ENCODE data around the gene NFIA. TPM values are rescaled to one million over a fixed set of nuclear protein-coding genes. Genes with fewer than 3 reads are reported as not detected.

NFIA gene
- total and polyA plus RNA-seq, 2 donors: 18.1 to 105 TPM

DNA sequence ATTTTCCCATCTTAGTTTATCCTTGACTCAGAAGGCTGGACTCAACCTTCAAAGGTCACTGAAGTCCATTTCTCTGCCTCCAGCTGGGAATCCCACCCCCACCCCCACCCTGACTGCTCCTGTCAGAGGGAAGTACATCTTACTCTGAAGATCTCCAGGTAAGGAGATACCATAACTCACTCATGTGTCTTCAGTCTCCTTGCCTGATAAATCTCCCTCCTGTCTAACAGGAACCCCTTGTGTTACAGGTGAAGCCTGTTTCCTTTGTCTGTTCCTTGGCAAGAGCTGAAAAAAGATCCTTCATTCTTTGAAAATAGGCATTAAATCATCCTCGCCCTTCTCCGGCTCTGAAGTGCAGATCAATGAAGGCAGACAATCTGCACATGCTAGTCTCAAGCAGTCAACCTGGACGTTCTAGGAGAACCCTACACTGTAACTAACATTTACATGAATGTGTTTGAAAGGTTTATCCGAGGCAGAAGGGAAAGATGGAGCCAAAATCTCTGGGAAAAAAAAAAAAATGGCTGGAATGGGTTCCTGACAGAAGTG, 392.0 kb downstream of the NFIA start:
- H3K4me3 ChIP-seq (ENCODE audit: low read depth, low read length): no peak overlapping the region
- no peaks in the 10 kb centered on the region for H3K4me1 ChIP-seq (ENCODE audit: insufficient read depth)
- DNase-seq (ENCODE audit: extremely low spot score): no peak
- H3K27ac ChIP-seq (ENCODE audit: low read depth): no peak overlapping the region
- H3K36me3 ChIP-seq (ENCODE audit: insufficient read depth): no peaks in the 10 kb centered on the region
- WGBS: 83% methylated on average over 4 of the region's 4 CpGs

DNA sequence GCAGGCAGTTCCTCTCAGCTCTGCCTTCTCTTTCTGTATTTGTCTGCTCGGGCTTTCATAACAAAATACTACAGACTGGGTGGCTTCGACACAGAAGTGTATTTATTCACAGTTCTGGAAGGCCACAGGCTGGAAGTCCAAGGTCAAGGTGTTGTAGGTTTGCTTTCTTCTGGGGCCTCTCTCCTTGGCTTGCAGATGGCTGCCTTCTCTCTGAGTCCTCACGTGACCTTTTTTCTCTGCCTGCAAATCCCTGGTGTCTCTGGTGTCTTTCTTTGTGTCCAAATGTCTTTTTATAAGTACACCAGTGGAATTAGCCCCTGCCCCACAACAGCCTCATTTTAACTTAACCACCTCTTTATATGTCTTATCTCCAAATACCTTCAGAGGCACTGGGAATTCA, 392.6 kb downstream of the NFIA start:
- no peak for DNase-seq (ENCODE audit: extremely low spot score)
- H3K4me1 ChIP-seq (ENCODE audit: insufficient read depth): no peaks in the 10 kb centered on the region
- WGBS: 89% methylated on average over 3 of the region's 3 CpGs
- no peak overlapping the region for H3K27ac ChIP-seq (ENCODE audit: low read depth)
- no peaks in the 10 kb centered on the region for H3K36me3 ChIP-seq (ENCODE audit: insufficient read depth)
- no peak overlapping the region for H3K4me3 ChIP-seq (ENCODE audit: low read depth, low read length)

DNA sequence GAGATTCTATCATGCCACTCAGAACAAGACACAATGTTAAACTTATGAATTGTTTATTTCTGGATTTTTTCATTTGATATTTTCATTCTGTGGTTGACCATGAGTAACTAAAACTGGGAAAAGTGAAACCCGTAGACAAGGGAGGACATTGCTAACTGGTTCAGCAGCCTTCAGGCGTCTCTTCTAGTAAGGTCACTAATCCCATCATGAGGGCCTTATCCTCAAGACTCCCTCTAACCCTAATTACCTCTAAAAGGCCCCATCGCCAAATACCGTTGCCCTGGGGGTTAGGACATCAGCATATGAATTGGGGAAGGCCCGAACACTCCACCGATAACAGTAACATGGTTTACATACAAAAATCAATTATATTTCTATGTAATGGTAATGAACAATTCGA, 394.9 kb downstream of the NFIA start:
- no peak overlapping the region for H3K27ac ChIP-seq (ENCODE audit: low read depth)
- no peak overlapping the region for H3K4me3 ChIP-seq (ENCODE audit: low read depth, low read length)
- no peaks in the 10 kb centered on the region for H3K36me3 ChIP-seq (ENCODE audit: insufficient read depth)
- no peaks in the 10 kb centered on the region for H3K4me1 ChIP-seq (ENCODE audit: insufficient read depth)
- 85% methylated on average over 7 of the region's 7 CpGs for WGBS
- DNase-seq (ENCODE audit: extremely low spot score): no peak

DNA sequence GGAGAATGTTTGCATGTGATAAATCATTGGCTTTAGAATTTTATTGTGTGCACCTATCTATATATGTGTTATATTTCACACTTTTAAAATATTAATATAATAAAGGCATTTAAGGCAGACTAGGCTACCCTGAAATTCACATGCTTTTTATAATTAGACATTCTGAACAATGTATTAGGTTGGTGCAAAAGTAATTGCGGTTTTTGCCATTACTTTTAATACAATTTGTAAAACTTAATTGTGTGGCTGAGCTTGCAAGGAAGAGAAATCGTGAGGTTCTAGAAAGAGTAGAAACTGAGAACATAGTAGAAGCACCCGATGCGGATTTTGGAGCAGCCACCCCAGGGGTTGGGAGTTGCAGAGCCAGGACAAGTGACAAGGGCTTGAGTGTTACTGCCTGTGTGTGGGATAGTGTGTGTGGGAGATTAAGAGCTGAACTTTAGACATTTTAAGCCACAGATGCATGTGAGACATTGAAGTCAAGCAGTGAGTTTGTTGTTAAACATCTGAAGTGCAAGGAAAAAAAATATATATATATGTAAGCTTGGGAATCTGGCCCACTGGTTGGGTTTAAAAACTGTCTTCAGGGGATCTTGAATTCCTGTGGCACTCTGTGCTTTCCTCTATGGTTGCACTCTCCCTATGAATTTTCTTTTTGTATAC, 398.0 kb downstream of the NFIA start:
- Histone ChIP-seq H3K4me1 (ENCODE audit: insufficient read depth) (no peaks in the 10 kb centered on the region), H3K27ac (ENCODE audit: low read depth) (no peak overlapping the region), H3K4me3 (ENCODE audit: low read depth, low read length) (no peak overlapping the region), H3K36me3 (ENCODE audit: insufficient read depth) (no peaks in the 10 kb centered on the region)
- WGBS: 78% methylated on average over 4 of the region's 4 CpGs
- no peak for DNase-seq (ENCODE audit: extremely low spot score)

DNA sequence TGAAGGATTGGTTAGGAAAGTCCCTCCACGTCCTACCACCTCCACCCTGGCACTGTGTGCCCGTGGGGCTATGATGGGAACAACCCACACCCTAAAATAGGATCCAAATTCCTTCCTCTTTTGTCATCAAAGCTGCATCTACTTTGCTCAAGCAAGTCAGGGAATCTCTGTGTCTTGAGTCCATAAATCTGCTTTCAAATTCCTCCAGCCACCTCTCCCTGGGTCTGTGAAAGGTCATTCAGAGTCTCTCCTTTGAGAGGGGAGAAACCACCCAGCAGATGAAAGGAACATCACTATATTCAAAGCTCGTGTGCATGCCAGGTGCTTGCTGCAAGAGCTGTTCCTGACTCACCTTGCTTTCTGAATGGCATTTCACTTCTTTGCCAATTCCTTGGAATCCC, 399.0 kb downstream of the NFIA start:
- DNase-seq (ENCODE audit: extremely low spot score): no peak
- no peak overlapping the region for H3K27ac ChIP-seq (ENCODE audit: low read depth)
- 64% methylated on average over 3 of the region's 3 CpGs for WGBS
- no peaks in the 10 kb centered on the region for H3K4me1 ChIP-seq (ENCODE audit: insufficient read depth)
- no peaks in the 10 kb centered on the region for H3K36me3 ChIP-seq (ENCODE audit: insufficient read depth)
- no peak overlapping the region for H3K4me3 ChIP-seq (ENCODE audit: low read depth, low read length)

DNA sequence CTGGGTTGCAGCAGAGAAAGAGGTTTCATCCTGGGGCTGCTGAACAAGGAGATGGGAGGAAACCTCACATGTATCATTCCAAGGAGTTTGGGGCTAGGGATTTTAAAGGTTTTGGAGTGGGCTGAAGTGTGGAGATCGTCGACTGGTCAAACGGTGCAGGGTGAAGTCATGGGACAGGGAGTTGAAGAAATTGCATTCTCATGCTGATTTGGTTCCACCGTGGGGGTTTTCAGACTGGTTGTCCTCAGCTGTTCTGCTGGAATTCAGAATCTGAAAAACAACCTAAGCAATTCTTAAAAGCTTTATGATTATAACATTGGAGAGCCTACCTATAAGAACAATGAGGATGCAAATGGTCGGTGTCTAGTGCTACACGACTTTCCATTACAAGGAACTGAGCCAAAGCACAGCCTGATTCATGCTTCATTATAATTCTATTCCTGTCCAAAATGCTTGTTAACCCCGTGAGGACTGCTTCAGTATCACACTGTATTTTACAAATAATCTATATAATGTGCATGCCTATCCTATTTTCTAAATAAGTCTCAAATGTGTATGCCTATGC, 399.9 kb downstream of the NFIA start:
- 62% methylated on average over 7 of the region's 7 CpGs for WGBS
- no peaks in the 10 kb centered on the region for H3K36me3 ChIP-seq (ENCODE audit: insufficient read depth)
- no peak overlapping the region for H3K27ac ChIP-seq (ENCODE audit: low read depth)
- H3K4me1 ChIP-seq (ENCODE audit: insufficient read depth): no peaks in the 10 kb centered on the region
- no peak overlapping the region for H3K4me3 ChIP-seq (ENCODE audit: low read depth, low read length)
- DNase-seq (ENCODE audit: extremely low spot score): no peak

DNA sequence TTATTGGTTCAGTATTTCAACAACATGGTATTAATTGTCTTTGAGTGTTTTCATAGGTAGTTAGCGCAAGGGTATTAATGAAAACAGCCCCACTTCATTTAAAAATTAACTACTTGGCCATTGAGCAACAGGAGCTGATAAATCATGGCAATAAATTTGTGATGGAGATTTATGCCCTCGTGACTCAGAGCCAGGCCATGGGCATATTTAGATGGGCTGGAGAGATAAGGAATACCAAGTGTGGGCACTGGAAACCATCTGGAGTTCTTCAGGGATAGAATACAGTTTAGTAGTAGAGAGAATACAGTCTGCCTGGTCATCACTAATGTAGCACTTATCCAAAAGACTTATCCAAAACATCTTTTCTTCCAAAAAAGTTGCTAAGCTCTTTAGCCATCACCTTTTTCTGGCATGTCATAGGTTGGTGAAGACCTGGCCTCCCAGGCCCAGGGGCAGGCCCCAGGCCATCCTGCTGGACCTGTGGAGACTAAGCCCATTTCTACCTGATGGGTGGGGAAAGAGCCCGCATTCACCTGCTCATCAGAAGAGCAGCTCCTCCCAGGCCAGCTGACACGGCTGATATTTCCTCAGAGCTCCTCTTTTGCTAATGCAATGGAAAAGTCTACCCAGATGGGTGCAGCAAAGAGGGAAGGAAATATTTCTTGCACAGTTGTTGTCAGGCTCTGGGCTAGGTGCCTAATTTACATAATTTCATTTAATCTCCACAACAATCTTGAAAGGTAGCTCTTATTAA, 404.6 kb downstream of the NFIA start:
- no peak for DNase-seq (ENCODE audit: extremely low spot score)
- Histone ChIP-seq H3K27ac (ENCODE audit: low read depth) (no peak overlapping the region), H3K36me3 (ENCODE audit: insufficient read depth) (no peaks in the 10 kb centered on the region), H3K4me3 (ENCODE audit: low read depth, low read length) (no peak overlapping the region), H3K4me1 (ENCODE audit: insufficient read depth) (no peaks in the 10 kb centered on the region)
- 73% methylated on average over 4 of the region's 4 CpGs for WGBS

DNA sequence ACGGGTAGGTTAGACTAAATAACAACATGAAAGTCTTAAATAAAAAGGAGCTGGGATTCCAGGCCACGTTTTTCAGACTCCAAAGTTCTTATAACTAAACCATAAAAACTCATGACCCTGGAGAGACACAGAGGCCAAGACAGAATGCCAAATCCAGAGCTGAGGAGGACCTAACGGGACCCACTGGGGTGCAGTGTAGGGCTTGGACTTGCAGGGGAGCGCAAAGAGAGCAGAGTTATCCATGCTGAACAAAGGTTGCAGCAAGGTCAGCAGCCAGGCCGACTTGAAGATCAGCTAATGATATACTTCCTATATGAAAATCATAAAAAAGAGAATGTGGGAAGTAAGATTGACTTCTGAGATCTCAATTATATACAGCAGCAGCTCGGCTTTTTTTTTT, 405.4 kb downstream of the NFIA start:
- no peak for DNase-seq (ENCODE audit: extremely low spot score)
- no peaks in the 10 kb centered on the region for H3K4me1 ChIP-seq (ENCODE audit: insufficient read depth)
- no peaks in the 10 kb centered on the region for H3K36me3 ChIP-seq (ENCODE audit: insufficient read depth)
- WGBS: 62% methylated on average over 6 of the region's 6 CpGs
- no peak overlapping the region for H3K27ac ChIP-seq (ENCODE audit: low read depth)
- no peak overlapping the region for H3K4me3 ChIP-seq (ENCODE audit: low read depth, low read length)

DNA sequence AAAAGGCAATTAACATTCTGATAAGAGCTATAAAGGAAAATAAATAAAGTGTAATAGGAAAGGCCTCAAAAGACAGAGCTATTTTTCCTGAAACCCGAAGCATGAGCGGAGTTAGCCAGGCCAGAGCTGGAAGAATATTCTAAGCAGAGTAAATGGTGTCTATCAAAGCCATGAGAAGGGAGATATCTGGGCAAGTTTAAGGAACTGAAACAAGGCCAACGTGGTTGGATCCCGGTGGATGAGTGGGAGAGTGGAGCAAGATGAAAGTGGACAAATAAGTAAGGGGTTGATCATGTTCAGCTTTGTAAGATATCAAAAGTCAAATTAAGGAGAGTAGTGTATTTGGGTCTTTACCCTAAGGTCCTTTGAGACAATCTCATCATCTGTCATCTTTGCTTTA, 408.6 kb downstream of the NFIA start:
- no peak for DNase-seq (ENCODE audit: extremely low spot score)
- 58% methylated on average over 4 of the region's 4 CpGs for WGBS
- Histone ChIP-seq H3K27ac (ENCODE audit: low read depth) (no peak overlapping the region), H3K36me3 (ENCODE audit: insufficient read depth) (no peaks in the 10 kb centered on the region), H3K4me1 (ENCODE audit: insufficient read depth) (no peaks in the 10 kb centered on the region), H3K4me3 (ENCODE audit: low read depth, low read length) (no peak overlapping the region)

DNA sequence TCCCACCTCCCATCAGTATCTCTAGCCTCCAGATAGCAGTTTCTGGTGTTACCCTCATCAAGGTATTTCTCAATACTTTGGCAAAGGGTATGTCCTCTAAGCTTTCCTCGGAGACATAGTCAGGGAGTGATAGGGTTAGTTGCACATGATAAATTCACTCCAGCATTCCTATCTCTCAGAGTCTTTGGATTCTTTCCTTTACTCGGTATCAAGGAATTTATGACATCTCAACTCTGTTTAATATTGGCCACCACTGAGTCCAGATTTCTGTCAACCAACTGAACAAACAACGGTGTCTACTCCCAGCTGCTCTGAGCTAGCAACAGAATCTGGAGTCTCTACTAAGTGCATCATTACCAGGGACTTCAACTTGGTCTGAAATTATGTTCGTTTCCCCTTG, 409.1 kb downstream of the NFIA start:
- no peaks in the 10 kb centered on the region for H3K4me1 ChIP-seq (ENCODE audit: insufficient read depth)
- no peak overlapping the region for H3K27ac ChIP-seq (ENCODE audit: low read depth)
- no peak overlapping the region for H3K4me3 ChIP-seq (ENCODE audit: low read depth, low read length)
- no peaks in the 10 kb centered on the region for H3K36me3 ChIP-seq (ENCODE audit: insufficient read depth)
- no peak for DNase-seq (ENCODE audit: extremely low spot score)
- WGBS: 28% methylated on average over 4 of the region's 4 CpGs

DNA sequence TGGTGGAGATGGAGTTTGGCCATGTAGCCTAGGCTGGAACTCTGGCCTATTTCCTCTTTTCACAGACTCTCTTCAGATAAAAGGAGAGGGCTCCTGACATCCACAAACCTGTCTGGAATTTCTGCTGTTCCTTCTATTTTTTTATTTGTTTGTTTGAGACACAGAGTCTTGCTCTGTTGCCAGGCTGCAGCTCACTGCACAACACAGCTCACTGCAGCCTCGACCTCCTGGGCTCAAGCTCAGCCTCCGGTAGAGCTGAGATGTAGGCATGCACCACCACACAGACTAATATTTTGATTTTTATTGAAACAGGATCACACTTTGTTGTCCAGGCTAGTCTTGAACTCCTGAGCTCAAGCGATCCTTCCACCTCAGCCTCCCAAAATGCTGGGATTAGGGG, 411.6 kb downstream of the NFIA start:
- no peaks in the 10 kb centered on the region for H3K36me3 ChIP-seq (ENCODE audit: insufficient read depth)
- no peaks in the 10 kb centered on the region for H3K4me1 ChIP-seq (ENCODE audit: insufficient read depth)
- H3K4me3 ChIP-seq (ENCODE audit: low read depth, low read length): no peak overlapping the region
- 73% methylated on average over 3 of the region's 3 CpGs for WGBS
- no peak overlapping the region for H3K27ac ChIP-seq (ENCODE audit: low read depth)
- no peak for DNase-seq (ENCODE audit: extremely low spot score)

DNA sequence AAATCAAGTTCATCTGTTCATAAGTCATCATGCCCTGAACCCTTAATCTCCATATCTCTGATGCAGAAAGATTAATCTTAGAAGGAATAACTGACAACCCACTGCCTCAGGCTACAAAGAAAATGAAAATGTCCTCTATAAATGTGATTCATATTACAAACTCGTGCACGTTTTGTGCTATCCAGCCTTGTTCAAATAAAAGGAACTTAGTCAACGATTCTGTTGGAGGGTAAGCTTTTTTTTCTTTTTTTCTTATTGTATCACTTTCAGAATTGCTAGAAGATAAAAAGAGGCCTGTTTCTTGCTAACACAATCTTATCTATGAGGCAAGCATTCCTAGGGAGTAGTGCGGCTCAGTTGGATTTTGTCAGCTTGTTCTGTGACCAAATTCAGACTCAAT, 414.1 kb downstream of the NFIA start:
- Histone ChIP-seq H3K27ac (ENCODE audit: low read depth) (no peak overlapping the region), H3K4me3 (ENCODE audit: low read depth, low read length) (no peak overlapping the region), H3K4me1 (ENCODE audit: insufficient read depth) (no peaks in the 10 kb centered on the region), H3K36me3 (ENCODE audit: insufficient read depth) (no peaks in the 10 kb centered on the region)
- 17% methylated on average over 4 of the region's 4 CpGs for WGBS
- DNase-seq (ENCODE audit: extremely low spot score): no peak

DNA sequence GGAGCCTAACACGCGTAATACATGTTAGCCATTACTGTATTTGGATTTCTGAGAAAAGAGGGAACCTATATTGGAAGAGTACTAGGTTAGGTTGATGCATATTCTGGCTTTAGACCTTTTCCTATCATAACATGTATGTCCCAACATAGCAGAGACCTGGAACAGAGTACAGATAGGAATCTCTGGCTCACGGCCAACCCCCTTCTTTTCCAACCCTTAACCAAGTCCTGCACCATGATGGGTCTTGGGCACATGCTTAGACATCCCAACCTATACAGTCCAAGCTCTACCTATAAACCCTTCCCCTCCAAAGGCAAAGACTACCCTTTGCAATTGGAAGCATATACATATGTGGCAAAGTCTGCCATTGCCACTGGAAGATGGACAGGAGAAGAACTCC, 414.7 kb downstream of the NFIA start:
- H3K4me3 ChIP-seq (ENCODE audit: low read depth, low read length): no peak overlapping the region
- no peak for DNase-seq (ENCODE audit: extremely low spot score)
- H3K4me1 ChIP-seq (ENCODE audit: insufficient read depth): no peaks in the 10 kb centered on the region
- no peaks in the 10 kb centered on the region for H3K36me3 ChIP-seq (ENCODE audit: insufficient read depth)
- WGBS: 74% methylated on average over 3 of the region's 3 CpGs
- no peak overlapping the region for H3K27ac ChIP-seq (ENCODE audit: low read depth)

DNA sequence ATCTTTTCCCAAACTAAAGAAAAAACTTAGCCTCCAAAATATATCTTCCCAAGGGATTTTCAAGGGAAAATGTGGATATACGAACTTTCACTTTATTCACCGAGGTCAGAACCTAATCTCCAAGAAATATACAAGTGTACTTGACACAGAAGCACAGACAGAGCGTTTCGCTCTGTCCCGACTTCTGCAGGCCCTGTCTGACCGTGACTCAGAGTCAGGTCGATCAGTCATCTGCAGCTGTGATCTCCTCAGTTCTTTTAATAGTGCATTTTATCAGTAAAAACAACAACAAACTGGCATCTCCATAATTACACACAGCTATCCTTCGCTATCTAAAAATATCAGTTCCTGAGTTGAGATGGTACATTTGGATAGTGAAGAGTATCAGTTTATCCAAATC, 416.0 kb downstream of the NFIA start:
- WGBS: 86% methylated on average over 8 of the region's 8 CpGs
- Histone ChIP-seq H3K4me3 (ENCODE audit: low read depth, low read length) (no peak overlapping the region), H3K36me3 (ENCODE audit: insufficient read depth) (no peaks in the 10 kb centered on the region), H3K4me1 (ENCODE audit: insufficient read depth) (no peaks in the 10 kb centered on the region), H3K27ac (ENCODE audit: low read depth) (no peak overlapping the region)
- DNase-seq (ENCODE audit: extremely low spot score): no peak

Data from urinary bladder (tissue), 4 donors.